Measurements from ENCODE around the gene DRC3.

The DRC3 gene

GRCh38 chr17:18059283-18059682 lies 86.6 kb downstream of the DRC3 start:
- no peak for TF ChIP-seq CTCF (IDR thresholded peaks at IDR 0.05)
- no peak overlapping the region for H3K27ac ChIP-seq
- no peak for DNase-seq (ENCODE audit: low spot score)
- no peak overlapping the region for H3K4me3 ChIP-seq

GRCh38 chr17:18064053-18064452 lies 91.4 kb downstream of the DRC3 start:
- DNase-seq (ENCODE audit: low spot score), result no peak
- TF ChIP-seq CTCF (IDR thresholded peaks at IDR 0.05), result no peak
- no peak overlapping the region for H3K4me3 ChIP-seq
- H3K27ac ChIP-seq, result no peak overlapping the region

GRCh38 chr17:18065546-18065945 lies 92.9 kb downstream of the DRC3 start:
- no peak for TF ChIP-seq CTCF (IDR thresholded peaks at IDR 0.05)
- no peak for DNase-seq (ENCODE audit: low spot score)
- Histone ChIP-seq H3K27ac (no peak overlapping the region), H3K4me3 (no peak overlapping the region)

All from coronary artery (tissue), 2 donors.